HepG2 (cell line): ENCODE results near the gene ESAM. TPM values are rescaled to one million over a fixed set of nuclear protein-coding genes. Genes with fewer than 3 reads are reported as not detected.

Source experiments
- CAMTA2 ChIP-seq: sonication (generic); formaldehyde crosslinking; IDR thresholded peaks from 2 replicates; pipeline ENCODE4 v1.4.0; 2020; ENCODE audit warnings: mild to moderate bottlenecking, missing genetic modification reagents, borderline replicate concordance
- DNMT3B ChIP-seq: conservative IDR thresholded peaks from 2 replicates; pipeline ENCODE4 v1.6.1; 2016; ENCODE audit warnings: missing biosample characterization, control low read depth
- NFRKB ChIP-seq: fragments of 450-650 bp; IDR thresholded peaks from 2 replicates; pipeline ENCODE4 v1.6.1; 2017
- NPAS2 ChIP-seq: sonication (generic); formaldehyde crosslinking; IDR thresholded peaks from 2 replicates; pipeline ENCODE4 v1.8.0; 2022; ENCODE audit warnings: mild to moderate bottlenecking, missing genetic modification reagents, borderline replicate concordance
- SMAD9 ChIP-seq: sonication (generic); formaldehyde crosslinking; IDR thresholded peaks from 2 replicates; pipeline ENCODE4 v1.5.1; 2020; ENCODE audit warnings: mild to moderate bottlenecking, missing genetic modification reagents
- SMC3 ChIP-seq: IDR thresholded peaks from 2 replicates; pipeline ENCODE4 v1.6.1; 2011; ENCODE audit warnings: low read length, improper control_type of control experiment
- STAT5B ChIP-seq: sonication (generic); formaldehyde crosslinking; IDR thresholded peaks from 2 replicates; pipeline ENCODE4 v1.4.0; 2020; ENCODE audit warnings: missing genetic modification reagents
- ZMYM3 ChIP-seq: sonication (generic); formaldehyde crosslinking; IDR thresholded peaks from 2 replicates; pipeline ENCODE4 v1.5.1; 2020; ENCODE audit warnings: mild to moderate bottlenecking, missing genetic modification reagents
- ZNF143 ChIP-seq: sonication (generic); formaldehyde crosslinking; IDR thresholded peaks from 2 replicates; pipeline ENCODE4 v1.4.0; 2020; ENCODE audit warnings: missing genetic modification reagents
- ZNF552 ChIP-seq: sonication (generic); formaldehyde crosslinking; IDR thresholded peaks from 2 replicates; pipeline ENCODE4 v1.9.0; 2022; ENCODE audit warnings: missing genetic modification reagents, mild to moderate bottlenecking, borderline replicate concordance
- ZNF713 ChIP-seq: sonication (generic); formaldehyde crosslinking; IDR thresholded peaks from 2 replicates; pipeline ENCODE4 v1.4.0; 2020; ENCODE audit warnings: mild to moderate bottlenecking, missing genetic modification reagents
- ZSCAN21 ChIP-seq: sonication (generic); formaldehyde crosslinking; IDR thresholded peaks from 2 replicates; pipeline ENCODE4 v1.8.0; 2022; ENCODE audit warnings: mild to moderate bottlenecking, missing genetic modification reagents, moderate library complexity, borderline replicate concordance
- polyA plus RNA-seq, 8 experiments: library from polyadenylated mRNA; depleted of rRNA in 3 of 8; stranded (reverse) in 7 of 8; unstranded in 1 of 8; fragments of >200 nt; fragmentation: Illumina TruSeq in 4 of 8; extraction: Trizol in 4 of 8; gene quantifications; 2 replicates each; pipeline versions ENCODE4 v1.2.1 to v1.2.3, GENCODE V29; 2011 to 2016; ENCODE audit warnings: low read depth in 4 of 8, missing spikeins in 1 of 8, mixed read lengths in 1 of 8; ENCODE audit not compliant: insufficient read depth in 1 of 8
- total RNA-seq, 5 experiments: library from RNA; depleted of rRNA; stranded (reverse); fragments of >200 nt; fragmentation: Illumina TruSeq; extraction: Trizol; gene quantifications; 2 replicates each; pipeline ENCODE4 v1.2.3, GENCODE V29; 2016; ENCODE audit warnings: low read depth in 1 of 5
- TF ChIP-seq, protein P1 (sequence below): sonication (generic); formaldehyde crosslinking; IDR thresholded peaks from 2 replicates; pipeline ENCODE4 v1.5.0; 2020; ENCODE audit warnings: mild to moderate bottlenecking, missing genetic modification reagents
- TF ChIP-seq, protein P2 (sequence below): IDR thresholded peaks from 2 replicates; pipeline ENCODE4 v1.6.1; 2018; ENCODE audit warnings: missing genetic modification reagents
- TF ChIP-seq, protein P3 (sequence below): sonication (generic); formaldehyde crosslinking; IDR thresholded peaks from 2 replicates; pipeline ENCODE4 v1.9.0; 2021; ENCODE audit warnings: missing genetic modification reagents, borderline replicate concordance
- TF ChIP-seq, protein P4 (sequence below): sonication (generic); formaldehyde crosslinking; IDR thresholded peaks from 2 replicates; pipeline ENCODE4 v1.5.1; 2020; ENCODE audit warnings: missing genetic modification reagents, mild to moderate bottlenecking, borderline replicate concordance
- TF ChIP-seq, protein P5 (sequence below): IDR thresholded peaks from 2 replicates; pipeline ENCODE4 v1.6.1; 2012; ENCODE audit warnings: inconsistent platforms
- TF ChIP-seq, protein P6 (sequence below): sonication (generic); formaldehyde crosslinking; IDR thresholded peaks from 2 replicates; pipeline ENCODE4 v1.4.0; 2020; ENCODE audit warnings: missing genetic modification reagents
- TF ChIP-seq, protein P7 (sequence below): sonication (generic); formaldehyde crosslinking; IDR thresholded peaks from 2 replicates; pipeline ENCODE4 v1.4.0; 2020; ENCODE audit warnings: low read depth, mild to moderate bottlenecking, missing genetic modification reagents

The ESAM gene
- total and polyA plus RNA-seq, 2 of the 13 experiments (the other 11 are each of a cell fraction or from before 2014, with no cell fraction given) = 1.2 to 6.8 TPM

DNA sequence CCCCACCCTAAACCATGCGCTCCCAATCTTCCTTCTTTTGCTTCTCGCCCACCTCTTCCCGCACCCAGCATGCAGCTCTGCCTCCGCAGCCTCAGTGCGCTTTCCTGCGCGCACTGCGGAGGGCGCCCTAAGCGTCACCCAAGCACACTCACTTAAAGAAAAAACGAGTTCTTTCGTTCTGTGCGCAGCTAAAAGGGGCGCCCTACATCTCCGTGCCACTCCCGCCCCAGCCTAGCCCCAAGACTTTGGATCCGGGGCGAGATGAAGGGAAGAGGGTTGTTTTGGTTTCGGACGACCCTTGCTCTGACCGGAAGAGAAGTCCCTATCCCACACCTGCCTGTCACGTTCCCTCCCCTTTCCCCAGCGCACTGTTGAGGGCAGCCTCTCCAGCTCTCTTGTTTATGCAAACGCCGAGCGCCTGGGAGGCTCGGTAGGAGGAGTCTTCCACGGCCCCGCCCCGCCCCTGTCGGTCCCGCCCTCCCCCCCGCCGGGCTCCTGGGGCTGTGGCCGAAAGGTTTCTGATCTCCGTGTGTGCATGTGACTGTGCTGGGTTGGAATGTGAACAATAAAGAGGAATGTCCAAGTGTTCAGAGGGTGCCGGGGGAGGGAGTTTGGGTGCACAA is 15.4 kb downstream of the ESAM start (continued):
- TF ChIP-seq, protein P1, sequence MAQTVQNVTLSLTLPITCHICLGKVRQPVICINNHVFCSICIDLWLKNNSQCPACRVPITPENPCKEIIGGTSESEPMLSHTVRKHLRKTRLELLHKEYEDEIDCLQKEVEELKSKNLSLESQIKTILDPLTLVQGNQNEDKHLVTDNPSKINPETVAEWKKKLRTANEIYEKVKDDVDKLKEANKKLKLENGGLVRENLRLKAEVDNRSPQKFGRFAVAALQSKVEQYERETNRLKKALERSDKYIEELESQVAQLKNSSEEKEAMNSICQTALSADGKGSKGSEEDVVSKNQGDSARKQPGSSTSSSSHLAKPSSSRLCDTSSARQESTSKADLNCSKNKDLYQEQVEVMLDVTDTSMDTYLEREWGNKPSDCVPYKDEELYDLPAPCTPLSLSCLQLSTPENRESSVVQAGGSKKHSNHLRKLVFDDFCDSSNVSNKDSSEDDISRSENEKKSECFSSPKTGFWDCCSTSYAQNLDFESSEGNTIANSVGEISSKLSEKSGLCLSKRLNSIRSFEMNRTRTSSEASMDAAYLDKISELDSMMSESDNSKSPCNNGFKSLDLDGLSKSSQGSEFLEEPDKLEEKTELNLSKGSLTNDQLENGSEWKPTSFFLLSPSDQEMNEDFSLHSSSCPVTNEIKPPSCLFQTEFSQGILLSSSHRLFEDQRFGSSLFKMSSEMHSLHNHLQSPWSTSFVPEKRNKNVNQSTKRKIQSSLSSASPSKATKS (CRISPR knock-in tag) = no peak
- TF ChIP-seq SMAD9 (CRISPR knock-in tag) (no peak), DNMT3B (CRISPR knock-in tag) (0 out of 2 replicates have a peak, but pooled peaks have one; percentile 16), ZNF713 (CRISPR knock-in tag) (no peak), ZNF552 (no peak), NPAS2 (CRISPR knock-in tag) (no peak), ZMYM3 (CRISPR knock-in tag) (no peak), SMC3 (no peak), ZSCAN21 (CRISPR knock-in tag) (no peak), STAT5B (CRISPR knock-in tag) (no peak), CAMTA2 (no peak), NFRKB (no peak), ZNF143 (CRISPR knock-in tag) (peak; percentile 59)
- TF ChIP-seq, protein P2, sequence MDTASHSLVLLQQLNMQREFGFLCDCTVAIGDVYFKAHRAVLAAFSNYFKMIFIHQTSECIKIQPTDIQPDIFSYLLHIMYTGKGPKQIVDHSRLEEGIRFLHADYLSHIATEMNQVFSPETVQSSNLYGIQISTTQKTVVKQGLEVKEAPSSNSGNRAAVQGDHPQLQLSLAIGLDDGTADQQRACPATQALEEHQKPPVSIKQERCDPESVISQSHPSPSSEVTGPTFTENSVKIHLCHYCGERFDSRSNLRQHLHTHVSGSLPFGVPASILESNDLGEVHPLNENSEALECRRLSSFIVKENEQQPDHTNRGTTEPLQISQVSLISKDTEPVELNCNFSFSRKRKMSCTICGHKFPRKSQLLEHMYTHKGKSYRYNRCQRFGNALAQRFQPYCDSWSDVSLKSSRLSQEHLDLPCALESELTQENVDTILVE (CRISPR knock-in tag) = peak; percentile 40; the same call in 1 of the 2 replicates
- TF ChIP-seq, protein P3, sequence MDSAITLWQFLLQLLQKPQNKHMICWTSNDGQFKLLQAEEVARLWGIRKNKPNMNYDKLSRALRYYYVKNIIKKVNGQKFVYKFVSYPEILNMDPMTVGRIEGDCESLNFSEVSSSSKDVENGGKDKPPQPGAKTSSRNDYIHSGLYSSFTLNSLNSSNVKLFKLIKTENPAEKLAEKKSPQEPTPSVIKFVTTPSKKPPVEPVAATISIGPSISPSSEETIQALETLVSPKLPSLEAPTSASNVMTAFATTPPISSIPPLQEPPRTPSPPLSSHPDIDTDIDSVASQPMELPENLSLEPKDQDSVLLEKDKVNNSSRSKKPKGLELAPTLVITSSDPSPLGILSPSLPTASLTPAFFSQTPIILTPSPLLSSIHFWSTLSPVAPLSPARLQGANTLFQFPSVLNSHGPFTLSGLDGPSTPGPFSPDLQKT = no peak
- TF ChIP-seq, protein P4, sequence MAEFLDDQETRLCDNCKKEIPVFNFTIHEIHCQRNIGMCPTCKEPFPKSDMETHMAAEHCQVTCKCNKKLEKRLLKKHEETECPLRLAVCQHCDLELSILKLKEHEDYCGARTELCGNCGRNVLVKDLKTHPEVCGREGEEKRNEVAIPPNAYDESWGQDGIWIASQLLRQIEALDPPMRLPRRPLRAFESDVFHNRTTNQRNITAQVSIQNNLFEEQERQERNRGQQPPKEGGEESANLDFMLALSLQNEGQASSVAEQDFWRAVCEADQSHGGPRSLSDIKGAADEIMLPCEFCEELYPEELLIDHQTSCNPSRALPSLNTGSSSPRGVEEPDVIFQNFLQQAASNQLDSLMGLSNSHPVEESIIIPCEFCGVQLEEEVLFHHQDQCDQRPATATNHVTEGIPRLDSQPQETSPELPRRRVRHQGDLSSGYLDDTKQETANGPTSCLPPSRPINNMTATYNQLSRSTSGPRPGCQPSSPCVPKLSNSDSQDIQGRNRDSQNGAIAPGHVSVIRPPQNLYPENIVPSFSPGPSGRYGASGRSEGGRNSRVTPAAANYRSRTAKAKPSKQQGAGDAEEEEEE (CRISPR knock-in tag) = peak; percentile 60; the same call in 1 of the 2 replicates
- TF ChIP-seq, protein P5, sequence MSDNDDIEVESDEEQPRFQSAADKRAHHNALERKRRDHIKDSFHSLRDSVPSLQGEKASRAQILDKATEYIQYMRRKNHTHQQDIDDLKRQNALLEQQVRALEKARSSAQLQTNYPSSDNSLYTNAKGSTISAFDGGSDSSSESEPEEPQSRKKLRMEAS = peak; percentile 73
- TF ChIP-seq, protein P6, sequence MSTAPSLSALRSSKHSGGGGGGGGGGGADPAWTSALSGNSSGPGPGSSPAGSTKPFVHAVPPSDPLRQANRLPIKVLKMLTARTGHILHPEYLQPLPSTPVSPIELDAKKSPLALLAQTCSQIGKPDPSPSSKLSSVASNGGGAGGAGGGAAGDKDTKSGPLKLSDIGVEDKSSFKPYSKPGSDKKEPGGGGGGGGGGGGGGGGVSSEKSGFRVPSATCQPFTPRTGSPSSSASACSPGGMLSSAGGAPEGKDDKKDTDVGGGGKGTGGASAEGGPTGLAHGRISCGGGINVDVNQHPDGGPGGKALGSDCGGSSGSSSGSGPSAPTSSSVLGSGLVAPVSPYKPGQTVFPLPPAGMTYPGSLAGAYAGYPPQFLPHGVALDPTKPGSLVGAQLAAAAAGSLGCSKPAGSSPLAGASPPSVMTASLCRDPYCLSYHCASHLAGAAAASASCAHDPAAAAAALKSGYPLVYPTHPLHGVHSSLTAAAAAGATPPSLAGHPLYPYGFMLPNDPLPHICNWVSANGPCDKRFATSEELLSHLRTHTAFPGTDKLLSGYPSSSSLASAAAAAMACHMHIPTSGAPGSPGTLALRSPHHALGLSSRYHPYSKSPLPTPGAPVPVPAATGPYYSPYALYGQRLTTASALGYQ (CRISPR knock-in tag) = 0 out of 2 replicates have a peak, but pooled peaks have one; percentile 54
- TF ChIP-seq, protein P7, sequence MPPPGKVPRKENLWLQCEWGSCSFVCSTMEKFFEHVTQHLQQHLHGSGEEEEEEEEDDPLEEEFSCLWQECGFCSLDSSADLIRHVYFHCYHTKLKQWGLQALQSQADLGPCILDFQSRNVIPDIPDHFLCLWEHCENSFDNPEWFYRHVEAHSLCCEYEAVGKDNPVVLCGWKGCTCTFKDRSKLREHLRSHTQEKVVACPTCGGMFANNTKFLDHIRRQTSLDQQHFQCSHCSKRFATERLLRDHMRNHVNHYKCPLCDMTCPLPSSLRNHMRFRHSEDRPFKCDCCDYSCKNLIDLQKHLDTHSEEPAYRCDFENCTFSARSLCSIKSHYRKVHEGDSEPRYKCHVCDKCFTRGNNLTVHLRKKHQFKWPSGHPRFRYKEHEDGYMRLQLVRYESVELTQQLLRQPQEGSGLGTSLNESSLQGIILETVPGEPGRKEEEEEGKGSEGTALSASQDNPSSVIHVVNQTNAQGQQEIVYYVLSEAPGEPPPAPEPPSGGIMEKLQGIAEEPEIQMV (CRISPR knock-in tag) = no peak
